Occipital lobe (tissue), 2 donors: ENCODE data around the gene COQ4. TPM values are rescaled to one million over a fixed set of nuclear protein-coding genes. Genes with fewer than 3 reads are reported as not detected.
A peak's percentile ranks its signal among the peaks of the same experiment; 100 is the strongest.
"Not testable (repeated sequence)": the region's sequence is repeated elsewhere in the genome, so short reads cannot be mapped to it uniquely, and the experiment has no call there.

ENCODE experiments used
- DNase-seq: peaks from one replicate; lab custom pipeline; 2025; lab: John Stamatoyannopoulos, UW
- total RNA-seq: library from RNA; depleted of rRNA; stranded (reverse); fragments of >200 nt; gene quantifications from one replicate; pipeline ENCODE4 v1.2.3, GENCODE V29; 2014

Gene COQ4
- total RNA-seq, 1 donor from 2014 or later, result 19.5 TPM

GRCh38 chr9:128298535-128299482 is 23.8 kb upstream of the COQ4 start:
- DNase-seq, result no peak

GRCh38 chr9:128304136-128304970 is 18.3 kb upstream of the COQ4 start:
- DNase-seq, result no peak

- DNase-seq, result no peak
Measured at GRCh38 chr9:128304971-128305288, 17.7 kb upstream of the COQ4 start.

- no peak for DNase-seq
Measured at GRCh38 chr9:128309551-128309950, 13.1 kb upstream of the COQ4 start.

- no peak for DNase-seq
Measured at GRCh38 chr9:128310461-128310860, 12.2 kb upstream of the COQ4 start.

GRCh38 chr9:128314697-128315096 is 7.9 kb upstream of the COQ4 start:
- no peak for DNase-seq

- peak; percentile 82 for DNase-seq
Measured at GRCh38 chr9:128316421-128316820, 6.2 kb upstream of the COQ4 start.

GRCh38 chr9:128317629-128318028 is 5.0 kb upstream of the COQ4 start:
- no peak for DNase-seq

- DNase-seq, result no peak
Measured at GRCh38 chr9:128321343-128321742, 1.3 kb upstream of the COQ4 start.

- no peak for DNase-seq
Measured at GRCh38 chr9:128321879-128322403, 698 bp upstream of the COQ4 start.

GRCh38 chr9:128323212-128323730 is 632 bp downstream of the COQ4 start:
- no peak for DNase-seq

GRCh38 chr9:128323791-128324190 is 1.2 kb downstream of the COQ4 start:
- no peak for DNase-seq

GRCh38 chr9:128324401-128324800 is 1.8 kb downstream of the COQ4 start:
- DNase-seq, result no peak

GRCh38 chr9:128325629-128326028 is 3.0 kb downstream of the COQ4 start:
- no peak for DNase-seq

- no peak for DNase-seq
Measured at GRCh38 chr9:128333451-128333869, 10.8 kb downstream of the COQ4 start.

GRCh38 chr9:128335161-128335560 is 12.5 kb downstream of the COQ4 start:
- no peak for DNase-seq

GRCh38 chr9:128335914-128336313 is 13.3 kb downstream of the COQ4 start:
- DNase-seq, result no peak

- DNase-seq, result no peak
Measured at GRCh38 chr9:128337936-128338335, 15.3 kb downstream of the COQ4 start.

GRCh38 chr9:128338852-128339614 is 16.4 kb downstream of the COQ4 start:
- not testable (repeated sequence) for DNase-seq

- peak; percentile 66 for DNase-seq
Measured at GRCh38 chr9:128339761-128340690, 17.4 kb downstream of the COQ4 start, which contains the start of gene SLC27A4. TSS of gene SLC27A4 (plus strand) at chr9:128340527. CDS start at chr9:128343133, 2,606 bp downstream.
